ENCODE measurements around the gene COL6A2. TPM values are rescaled to one million over a fixed set of nuclear protein-coding genes. Genes with fewer than 3 reads are reported as not detected.

The COL6A2 gene
- polyA plus RNA-seq, 3 donors, result 171 to 264 (median 225) TPM

DNA sequence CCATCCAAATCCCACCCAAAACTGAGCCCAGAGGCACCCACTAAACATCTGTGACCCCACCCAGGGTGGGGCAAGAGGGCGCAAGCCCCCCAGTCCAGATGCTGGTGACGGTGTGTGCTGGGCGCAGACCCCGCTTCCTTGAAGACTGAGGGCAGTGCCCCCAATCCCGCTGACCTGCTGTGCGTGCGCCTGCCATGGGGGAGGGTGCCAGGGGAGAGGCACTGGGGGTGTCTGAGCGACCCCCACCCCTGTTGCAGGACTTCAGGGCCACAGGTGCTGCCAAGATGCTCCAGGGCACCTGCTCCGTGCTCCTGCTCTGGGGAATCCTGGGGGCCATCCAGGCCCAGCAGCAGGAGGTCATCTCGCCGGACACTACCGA lies 13.3 kb downstream of the COL6A2 start:
- DNase-seq, result no peak

DNA sequence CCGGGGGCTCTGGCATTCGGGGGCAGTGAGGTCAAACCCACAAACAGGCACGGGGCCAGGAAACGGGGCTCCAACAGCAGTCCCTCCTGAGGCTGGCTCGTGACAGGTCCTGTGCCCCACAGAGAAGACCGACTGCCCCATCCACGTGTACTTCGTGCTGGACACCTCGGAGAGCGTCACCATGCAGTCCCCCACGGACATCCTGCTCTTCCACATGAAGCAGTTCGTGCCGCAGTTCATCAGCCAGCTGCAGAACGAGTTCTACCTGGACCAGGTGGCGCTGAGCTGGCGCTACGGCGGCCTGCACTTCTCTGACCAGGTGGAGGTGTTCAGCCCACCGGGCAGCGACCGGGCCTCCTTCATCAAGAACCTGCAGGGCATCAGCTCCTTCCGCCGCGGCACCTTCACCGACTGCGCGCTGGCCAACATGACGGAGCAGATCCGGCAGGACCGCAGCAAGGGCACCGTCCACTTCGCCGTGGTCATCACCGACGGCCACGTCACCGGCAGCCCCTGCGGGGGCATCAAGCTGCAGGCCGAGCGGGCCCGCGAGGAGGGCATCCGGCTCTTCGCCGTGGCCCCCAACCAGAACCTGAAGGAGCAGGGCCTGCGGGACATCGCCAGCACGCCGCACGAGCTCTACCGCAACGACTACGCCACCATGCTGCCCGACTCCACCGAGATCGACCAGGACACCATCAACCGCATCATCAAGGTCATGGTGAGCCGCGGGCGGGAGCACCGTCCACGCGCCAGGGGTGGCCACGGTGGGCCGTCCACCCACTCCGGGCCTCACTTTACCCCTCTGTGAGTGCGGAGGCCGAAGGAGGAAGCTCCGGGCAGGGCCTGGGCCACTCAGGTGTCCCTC lies 14.2 kb downstream of the COL6A2 start:
- DNase-seq, result no peak

DNA sequence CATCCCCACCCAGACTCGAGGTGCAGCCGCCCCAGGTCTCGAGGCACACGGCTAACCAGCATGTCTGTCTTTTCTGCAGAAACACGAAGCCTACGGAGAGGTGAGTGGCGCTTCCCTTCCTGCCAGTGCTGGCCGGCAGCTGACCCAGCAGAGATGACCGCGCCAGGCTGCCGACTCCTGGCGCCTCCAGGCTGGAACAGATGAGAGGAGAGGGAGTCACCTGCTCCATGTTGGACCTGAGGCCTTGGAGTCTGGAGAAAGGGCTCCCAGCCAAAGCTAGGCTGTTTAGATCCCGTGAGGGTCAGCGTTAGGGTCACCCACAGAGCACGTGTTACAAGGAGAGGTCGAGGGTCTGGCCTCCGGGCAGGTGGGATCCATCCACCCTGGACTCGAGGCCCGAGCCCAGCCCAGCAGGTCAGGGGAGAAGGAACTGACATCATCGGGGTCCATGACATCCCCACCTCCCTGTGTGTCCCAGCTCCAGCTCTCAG lies 14.9 kb downstream of the COL6A2 start:
- no peak for DNase-seq

DNA sequence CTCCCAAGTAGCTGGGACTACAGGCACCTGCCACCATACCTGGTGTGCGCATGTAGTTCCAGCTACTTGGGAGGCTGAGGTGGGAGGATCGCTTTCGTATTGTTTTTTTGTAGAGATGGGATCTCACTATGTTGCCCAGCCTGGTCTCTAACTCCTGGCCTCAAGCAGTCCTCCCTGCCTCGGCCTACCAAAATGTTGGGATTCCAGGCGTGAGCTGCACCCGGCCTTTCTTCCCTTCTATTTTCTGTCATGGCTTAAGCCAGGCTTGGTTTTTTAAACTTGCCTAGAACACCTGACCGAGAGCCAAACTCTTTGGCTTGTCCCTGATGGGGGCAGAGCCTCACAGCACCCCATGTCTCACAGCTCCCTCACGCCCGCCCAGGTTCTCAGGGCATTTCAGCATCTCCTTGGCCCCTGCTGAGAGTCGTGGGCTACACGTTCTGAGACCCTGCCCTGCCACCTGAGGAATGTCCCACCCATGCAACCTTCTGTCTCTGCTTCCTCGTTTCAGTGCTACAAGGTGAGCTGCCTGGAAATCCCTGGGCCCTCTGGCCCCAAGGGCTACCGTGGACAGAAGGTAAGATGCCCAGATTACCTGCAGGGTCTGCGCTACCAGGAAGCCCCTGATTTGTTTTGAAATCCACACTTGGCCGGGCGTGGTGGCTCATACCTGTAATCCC lies 15.7 kb downstream of the COL6A2 start:
- DNase-seq, result no peak

DNA sequence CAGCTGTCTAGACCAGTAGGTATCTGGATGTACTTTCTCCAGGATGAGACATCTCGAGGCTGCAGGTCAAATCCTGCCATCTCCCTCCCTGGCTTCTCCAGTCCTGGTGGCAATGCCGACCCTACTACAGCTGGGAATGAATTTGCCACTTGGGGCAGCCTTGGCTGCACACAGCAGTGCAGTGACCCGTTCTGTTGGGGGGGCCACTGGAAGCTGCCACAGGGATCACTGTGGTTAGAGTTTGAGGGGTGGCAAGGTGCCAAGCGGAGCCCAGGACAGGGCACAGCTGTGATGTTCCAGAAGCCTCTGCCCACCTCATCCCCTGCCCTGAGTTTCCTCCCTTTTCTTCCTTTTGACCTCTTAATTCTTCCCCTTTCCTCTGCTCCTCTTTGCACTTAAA lies 17.1 kb downstream of the COL6A2 start:
- no peak for DNase-seq

DNA sequence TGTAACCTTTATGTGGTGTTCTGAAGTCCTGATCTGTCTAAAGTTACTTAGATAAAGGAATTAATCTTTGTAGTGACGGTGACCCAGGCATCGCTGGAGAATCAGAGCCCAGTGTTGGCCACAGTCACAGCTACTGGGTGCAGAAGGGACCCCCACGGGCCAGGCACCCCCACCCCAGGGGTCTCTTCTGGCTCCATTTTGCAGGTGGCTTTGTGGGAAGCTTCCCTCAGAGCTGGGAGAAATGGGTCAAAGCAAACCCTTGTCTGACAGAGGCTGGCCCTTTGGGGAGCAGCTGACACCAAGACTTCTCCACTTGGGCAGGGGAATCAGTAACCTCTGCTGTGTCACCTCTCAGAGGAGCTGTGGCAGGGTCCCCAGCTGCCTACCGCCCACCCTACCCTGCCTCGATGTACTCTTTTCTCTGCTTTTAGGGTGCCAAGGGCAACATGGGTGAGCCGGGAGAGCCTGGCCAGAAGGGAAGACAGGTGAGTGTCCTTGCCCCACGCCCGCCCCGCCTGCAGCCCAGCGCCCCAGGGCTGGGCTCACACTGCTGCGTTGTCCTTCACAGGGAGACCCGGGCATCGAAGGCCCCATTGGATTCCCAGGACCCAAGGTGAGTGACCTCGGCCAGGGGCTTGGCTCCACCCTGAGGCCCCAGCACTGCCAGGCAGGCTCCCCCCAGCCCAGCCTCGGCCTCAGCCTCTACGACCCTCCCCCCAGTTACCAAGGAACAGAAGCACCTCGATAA lies 17.7 kb downstream of the COL6A2 start:
- no peak for DNase-seq

DNA sequence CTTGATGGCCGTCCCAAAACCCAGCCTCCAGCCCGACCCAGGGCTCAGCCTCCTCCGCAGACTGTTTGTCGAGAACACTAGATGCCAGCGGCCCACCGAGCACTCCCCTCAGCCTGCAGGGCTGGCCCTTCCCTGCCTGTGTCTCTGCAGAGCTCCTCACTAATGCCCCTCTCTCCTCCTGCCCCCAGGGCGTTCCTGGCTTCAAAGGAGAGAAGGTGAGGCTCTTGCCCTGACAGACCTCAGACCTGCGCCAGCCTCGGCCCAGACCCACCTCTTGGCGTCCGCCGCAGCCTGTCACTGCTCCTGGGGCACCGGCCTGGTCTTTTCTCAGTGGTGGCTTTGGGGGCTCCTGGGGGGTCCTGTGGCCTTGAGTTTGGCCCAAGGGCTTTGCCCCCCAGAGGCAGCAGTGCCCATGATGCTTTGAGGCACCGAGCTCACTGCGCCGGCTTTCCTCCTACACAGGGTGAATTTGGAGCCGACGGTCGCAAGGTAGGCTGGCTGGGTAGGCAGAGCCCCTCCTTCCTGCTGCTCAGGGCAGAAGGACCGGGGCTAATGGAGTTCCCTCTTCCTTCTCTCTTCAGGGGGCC lies 18.4 kb downstream of the COL6A2 start:
- no peak for DNase-seq

DNA sequence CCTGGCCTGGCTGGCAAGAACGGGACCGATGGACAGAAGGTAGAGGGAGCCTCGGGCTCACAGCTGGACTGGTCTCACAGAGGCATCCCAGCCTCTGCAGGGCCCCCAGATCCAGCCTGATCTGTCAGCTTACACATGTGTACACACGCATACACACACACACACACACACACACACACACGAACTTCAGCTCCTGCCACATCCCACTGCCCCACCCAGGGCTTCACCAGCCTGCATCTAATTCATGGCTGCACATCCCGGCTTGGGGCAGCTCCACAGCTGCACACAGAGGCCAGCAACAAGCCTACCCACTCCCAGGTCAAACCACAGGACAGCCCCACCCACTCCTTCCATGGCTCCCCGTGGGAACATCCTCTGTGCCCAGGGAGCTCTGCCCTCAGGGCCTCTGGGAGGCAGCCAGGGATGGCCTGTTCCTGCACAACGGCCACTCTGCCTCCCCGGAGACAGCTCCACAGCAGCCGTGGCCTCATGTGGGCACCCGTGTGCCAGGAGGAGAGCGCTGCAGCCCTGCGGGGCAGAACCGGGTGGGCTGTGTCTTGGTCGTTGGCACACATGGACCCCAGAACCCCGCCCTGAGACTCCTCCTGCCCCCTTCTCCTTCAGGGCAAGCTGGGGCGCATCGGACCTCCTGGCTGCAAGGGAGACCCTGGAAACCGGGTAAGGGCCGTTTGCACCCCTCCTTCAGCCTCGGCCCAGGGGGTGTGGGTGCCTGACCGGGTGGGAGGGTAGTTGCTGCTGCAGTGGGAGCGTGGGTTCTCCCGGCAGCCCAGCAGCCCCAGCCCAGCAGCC lies 19.1 kb downstream of the COL6A2 start:
- no peak for DNase-seq

DNA sequence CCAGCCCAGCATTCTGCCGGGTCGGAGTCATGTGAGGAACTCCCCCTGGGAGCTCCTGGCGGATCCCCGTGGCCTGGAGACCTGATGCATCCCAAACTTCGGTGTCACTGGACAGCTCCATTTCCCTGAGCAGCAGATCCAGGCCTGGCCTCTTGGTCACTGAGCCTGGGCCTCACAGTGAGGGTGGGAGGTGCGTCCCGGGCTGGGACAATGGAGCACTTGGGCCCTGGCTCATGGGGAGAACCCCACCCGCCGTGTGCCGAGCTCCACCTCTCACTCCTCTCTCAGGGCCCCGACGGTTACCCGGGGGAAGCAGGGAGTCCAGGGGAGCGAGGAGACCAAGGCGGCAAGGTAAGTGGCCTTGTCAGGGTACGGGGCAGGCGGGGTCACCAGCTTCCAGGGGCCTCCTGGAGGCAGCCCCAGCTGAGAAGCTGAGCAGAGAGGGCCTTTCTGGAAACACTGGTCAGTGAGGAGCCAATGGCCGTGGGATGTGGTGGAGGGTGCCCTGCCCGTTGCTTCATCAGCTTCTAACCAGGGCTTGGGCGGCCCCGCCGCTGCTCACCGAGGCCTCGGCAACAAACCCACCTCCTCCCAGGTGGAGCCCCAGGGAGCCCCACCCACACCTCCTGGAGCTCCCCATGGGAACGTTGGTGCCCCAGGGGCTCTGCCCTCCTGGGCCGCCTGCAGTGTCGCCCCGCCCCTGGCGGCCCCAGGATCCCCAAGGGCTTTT lies 19.8 kb downstream of the COL6A2 start:
- DNase-seq, result no peak

DNA sequence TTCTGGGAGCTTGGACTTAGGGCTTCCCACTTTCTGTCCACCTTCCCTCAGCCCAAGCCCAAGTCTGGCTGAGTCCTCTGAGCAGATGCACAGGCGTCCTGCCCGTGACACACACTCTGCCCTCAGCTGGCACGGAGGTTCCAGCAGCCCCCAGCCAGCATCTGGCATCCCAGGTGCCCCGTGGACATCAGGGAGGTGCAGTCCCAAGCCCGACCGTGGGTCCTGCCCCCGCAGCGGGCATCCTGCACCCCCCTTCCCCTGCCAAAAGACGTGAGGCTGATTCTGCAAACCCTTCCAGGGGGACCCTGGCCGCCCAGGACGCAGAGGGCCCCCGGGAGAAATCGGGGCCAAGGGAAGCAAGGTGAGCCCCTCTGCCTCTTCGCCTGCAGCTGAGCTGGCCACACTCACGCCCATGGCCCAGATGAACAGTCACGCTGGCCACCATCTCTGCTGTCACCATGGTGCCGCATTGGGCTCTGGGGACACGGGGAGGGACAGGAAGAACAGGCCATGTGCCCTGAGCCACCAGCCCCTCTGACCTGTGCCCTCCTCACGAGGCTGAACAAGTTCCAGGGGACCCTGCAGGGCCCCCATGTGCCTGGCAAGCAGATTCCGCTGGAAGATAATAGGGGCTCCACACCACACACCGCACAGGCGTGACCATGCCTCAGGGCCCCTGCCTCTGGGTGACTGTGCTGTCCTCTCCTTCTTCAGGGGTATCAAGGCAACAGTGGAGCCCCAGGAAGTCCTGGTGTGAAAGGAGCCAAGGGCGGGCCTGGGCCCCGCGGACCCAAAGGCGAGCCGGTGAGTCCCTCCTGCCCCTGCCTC lies 20.6 kb downstream of the COL6A2 start:
- DNase-seq, result no peak

DNA sequence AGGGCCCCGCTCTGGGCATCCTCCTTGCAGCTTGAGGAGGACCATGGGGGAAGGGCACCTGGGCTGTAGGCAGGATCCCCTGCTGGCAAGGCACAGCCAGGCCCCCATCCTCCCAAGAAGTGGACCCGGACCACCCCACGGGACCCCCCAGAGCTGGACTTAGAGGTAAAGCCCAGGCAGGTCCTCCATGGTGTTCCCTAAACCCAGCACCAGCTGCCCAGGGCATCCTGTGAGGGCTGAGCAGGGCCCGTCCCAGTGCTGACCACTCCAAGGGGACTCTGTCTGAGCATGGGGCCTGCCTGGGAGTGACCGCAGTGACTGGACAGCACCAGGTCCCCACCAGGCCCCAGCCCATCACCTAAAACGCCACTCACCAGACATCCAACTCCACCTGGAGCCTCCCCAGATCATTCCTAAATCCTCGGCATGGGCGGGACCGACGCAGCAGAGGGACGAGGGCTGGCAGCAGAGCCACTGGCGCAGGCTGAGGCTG lies 21.3 kb downstream of the COL6A2 start:
- DNase-seq, result no peak

DNA sequence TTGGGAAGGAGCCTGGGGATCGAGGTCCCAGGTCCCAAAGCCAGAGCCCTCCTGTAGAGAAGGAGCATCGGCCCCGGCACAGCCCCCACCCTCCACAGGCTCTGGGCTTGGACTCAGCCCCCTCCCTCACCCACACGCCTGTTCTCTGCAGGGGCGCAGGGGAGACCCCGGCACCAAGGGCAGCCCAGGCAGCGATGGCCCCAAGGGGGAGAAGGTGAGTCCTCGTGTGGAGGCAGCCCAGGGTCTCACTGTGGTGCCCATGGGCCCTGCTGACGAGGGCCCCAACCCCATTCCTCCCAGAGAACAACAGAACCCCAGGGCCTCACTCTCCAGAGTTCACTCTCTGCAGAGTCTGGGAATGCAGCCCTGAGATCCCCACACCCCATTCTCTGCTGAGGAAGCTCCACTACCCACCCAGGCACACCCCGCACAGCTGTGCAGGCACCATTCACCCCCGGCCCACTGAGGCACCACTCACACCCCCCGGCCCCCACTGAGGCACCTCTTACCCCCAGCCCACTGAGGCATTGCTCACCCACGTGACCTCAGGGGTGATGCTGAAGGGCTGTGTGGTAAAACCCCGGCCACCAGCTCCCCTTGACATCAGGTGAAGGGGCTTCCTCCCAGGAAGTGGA lies 21.8 kb downstream of the COL6A2 start:
- DNase-seq, result no peak

DNA sequence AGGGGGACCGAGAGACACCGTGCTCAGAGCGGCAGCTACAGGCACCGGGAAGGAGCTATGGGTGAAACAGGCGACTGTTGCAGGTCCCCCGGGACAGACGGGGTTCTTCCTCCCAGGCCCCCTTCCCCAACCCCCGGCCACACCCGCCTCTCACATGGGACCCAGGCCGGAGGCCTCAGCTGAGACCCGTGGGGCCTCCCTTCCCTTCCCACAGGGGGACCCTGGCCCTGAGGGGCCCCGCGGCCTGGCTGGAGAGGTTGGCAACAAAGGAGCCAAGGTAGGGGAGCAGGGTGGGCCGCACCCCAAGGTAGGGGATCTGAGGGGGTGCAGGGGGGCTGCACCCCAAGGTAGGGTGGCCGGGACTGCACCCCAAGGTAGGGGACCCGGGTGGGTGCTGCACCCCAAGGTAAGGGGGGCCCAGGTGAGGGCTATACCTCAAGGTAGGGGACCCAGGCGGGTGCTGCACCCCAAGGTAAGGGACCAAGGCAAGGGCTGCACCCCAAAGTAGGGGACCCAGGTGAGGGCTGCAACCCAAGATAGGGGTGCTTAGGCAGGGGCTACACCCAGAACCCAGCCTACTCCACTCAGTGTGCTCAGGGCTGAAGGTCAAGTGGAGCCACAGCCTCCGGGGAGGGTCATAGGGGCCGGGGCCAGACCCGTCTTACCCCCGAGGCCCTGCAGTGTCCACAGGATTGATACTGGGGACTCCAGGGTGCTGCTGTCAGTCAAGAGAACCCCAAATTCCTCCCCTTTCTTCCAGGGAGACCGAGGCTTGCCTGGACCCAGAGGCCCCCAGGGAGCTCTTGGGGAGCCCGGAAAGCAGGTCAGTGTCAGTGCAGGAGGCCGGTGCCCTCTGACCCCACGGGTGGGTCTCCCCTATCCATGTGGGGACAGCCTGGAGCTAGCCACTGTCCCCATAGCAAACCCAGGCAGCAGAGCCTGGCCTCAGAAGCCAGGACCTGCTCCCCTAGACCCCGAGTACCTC lies 22.7 kb downstream of the COL6A2 start:
- DNase-seq, result no peak

DNA sequence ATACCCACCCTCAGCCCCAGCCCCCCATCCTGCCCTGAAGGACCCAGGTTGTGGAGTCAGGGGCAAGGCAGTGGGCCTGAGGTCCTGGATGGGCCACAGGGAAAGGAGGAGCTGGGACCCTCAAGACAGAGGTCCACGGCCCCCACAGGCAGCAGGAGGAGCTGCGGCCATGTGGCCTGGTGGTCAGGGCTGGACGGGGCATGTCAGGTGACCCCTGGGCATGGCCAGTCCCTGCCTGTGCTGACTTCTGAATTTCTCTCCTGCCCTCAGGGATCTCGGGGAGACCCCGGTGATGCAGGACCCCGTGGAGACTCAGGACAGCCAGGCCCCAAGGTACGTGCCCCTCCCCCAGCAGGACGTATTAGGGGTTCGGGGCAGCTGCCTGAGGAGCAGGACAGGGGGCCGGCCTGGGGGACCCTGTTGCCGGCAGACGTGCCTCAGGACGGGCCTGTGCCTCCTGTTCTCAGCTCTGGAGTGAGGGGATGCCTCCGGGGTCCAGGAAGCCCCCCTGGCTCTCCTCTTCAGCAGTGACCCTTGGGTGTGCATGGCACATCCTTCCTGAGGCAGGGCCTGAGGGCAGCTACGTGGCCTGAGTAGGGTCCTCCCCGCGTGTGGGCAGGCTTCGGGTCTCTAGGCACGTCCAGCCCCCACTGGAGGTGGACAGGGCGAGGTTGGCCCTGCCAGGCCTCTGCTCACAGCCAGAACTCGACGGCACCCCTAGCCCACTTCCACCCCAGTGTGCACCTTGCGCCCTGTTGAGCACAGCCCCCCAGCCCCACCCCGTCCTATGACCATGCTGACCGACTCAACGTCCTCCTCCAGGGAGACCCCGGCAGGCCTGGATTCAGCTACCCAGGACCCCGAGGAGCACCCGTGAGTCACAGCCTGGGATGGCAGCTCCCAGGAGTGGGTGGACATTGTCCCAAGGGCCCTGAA lies 23.6 kb downstream of the COL6A2 start:
- no peak for DNase-seq

DNA sequence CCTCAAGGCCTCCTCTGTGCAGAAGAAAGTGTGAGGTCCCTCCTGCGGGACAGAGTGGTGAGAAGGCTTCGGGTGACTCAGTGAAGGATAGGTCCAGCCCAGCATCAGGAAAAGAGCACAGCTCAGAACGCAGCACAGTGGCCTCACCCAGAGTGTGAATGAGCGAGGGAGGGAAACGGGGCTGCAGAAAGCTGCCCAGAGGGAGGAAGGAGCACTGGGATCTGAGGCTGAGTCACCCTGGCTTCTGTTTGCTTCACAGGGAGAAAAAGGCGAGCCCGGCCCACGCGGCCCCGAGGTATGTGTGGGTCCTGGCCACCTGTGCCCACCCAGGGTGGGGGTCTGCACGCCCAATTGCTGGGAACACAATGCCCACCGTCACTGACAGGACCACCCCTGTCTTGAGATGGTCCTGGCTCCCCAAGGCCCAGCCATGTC lies 24.3 kb downstream of the COL6A2 start:
- DNase-seq, result no peak

Data from renal pelvis (tissue), 4 donors.